Central memory CD8-positive, alpha-beta T cell (primary cell): ENCODE measurements around the gene KIF14.

Experiments used
- ATAC-seq: fragments of 150-1000 bp; cut with Tn5 transposase; replicated peaks from 2 replicates; pipeline ENCODE4 v1.10.0; 2022; ENCODE audit warnings: mild to moderate bottlenecking, moderate FRiP score, moderate number of reproducible peaks; ENCODE audit not compliant: poor library complexity, severe bottlenecking; ENCODE audit errors: extremely low read depth
- DNase-seq, 2 donors: peaks; one replicate each; pipeline ENCODE4 v3.0.0; 2021; ENCODE audit warnings: low spot score in 2 of 2
- H3K27ac Mint-ChIP-seq: one replicate; pipeline ENCODE4 v1.8.0; 2022; ENCODE audit warnings: low read depth, mild to moderate bottlenecking, moderate library complexity, mixed read lengths
- H3K27me3 Mint-ChIP-seq: one replicate; pipeline ENCODE4 v1.8.0; 2022; ENCODE audit warnings: mixed read lengths
- H3K36me3 Mint-ChIP-seq: one replicate; pipeline ENCODE4 v1.8.0; 2022; ENCODE audit warnings: mild to moderate bottlenecking, moderate library complexity, mixed read lengths; ENCODE audit not compliant: insufficient read depth
- H3K4me1 Mint-ChIP-seq: one replicate; pipeline ENCODE4 v1.8.0; 2022; ENCODE audit warnings: mixed read lengths
- H3K4me3 Mint-ChIP-seq: one replicate; pipeline ENCODE4 v1.8.0; 2022; ENCODE audit warnings: mild to moderate bottlenecking, moderate library complexity, mixed read lengths
- H3K9me3 Mint-ChIP-seq: one replicate; pipeline ENCODE4 v1.8.0; 2022; ENCODE audit warnings: mixed read lengths

Gene KIF14

GRCh38 chr1:200627575-200628222, 7.1 kb upstream of the KIF14 start:
- Mint-ChIP-seq H3K4me1 (peaks cover 17% of the 10 kb centered on the region), H3K27me3 (no peaks in the 10 kb centered on the region), H3K36me3 (no peaks in the 10 kb centered on the region), H3K27ac (no peak overlapping the region), H3K4me3 (peak overlapping the region; percentile 24), H3K9me3 (no peaks in the 10 kb centered on the region)
- no peak for ATAC-seq
- no peak for DNase-seq

- DNase-seq, result no peak
- H3K4me3 Mint-ChIP-seq, result no peak overlapping the region
- no peaks in the 10 kb centered on the region for H3K9me3 Mint-ChIP-seq
- no peak overlapping the region for H3K27ac Mint-ChIP-seq
- ATAC-seq, result no peak
- H3K36me3 Mint-ChIP-seq, result no peaks in the 10 kb centered on the region
- H3K4me1 Mint-ChIP-seq, result peaks cover 17% of the 10 kb centered on the region
- no peaks in the 10 kb centered on the region for H3K27me3 Mint-ChIP-seq
These were observed 6.4 kb upstream of the KIF14 start for GRCh38 chr1:200626853-200627534.

- Mint-ChIP-seq H3K4me3 (no peak overlapping the region), H3K27me3 (no peaks in the 10 kb centered on the region), H3K36me3 (peaks cover 2% of the 10 kb centered on the region), H3K4me1 (peaks cover 24% of the 10 kb centered on the region), H3K9me3 (no peaks in the 10 kb centered on the region), H3K27ac (no peak overlapping the region)
- ATAC-seq, result no peak
- no peak for DNase-seq
These were observed 4.9 kb upstream of the KIF14 start for GRCh38 chr1:200625381-200625824.

GRCh38 chr1:200624679-200625335, 4.3 kb upstream of the KIF14 start:
- Mint-ChIP-seq H3K4me1 (peaks cover 25% of the 10 kb centered on the region), H3K36me3 (peaks cover 2% of the 10 kb centered on the region), H3K4me3 (no peak overlapping the region), H3K27ac (no peak overlapping the region), H3K9me3 (no peaks in the 10 kb centered on the region), H3K27me3 (no peaks in the 10 kb centered on the region)
- ATAC-seq (no peak), DNase-seq (no peak)

- H3K4me1 Mint-ChIP-seq, result peaks cover 8% of the 10 kb centered on the region
- H3K27ac Mint-ChIP-seq, result no peak overlapping the region
- H3K27me3 Mint-ChIP-seq, result no peaks in the 10 kb centered on the region
These were observed 668 bp downstream of the KIF14 start for GRCh38 chr1:200619894-200620272.

GRCh38 chr1:200610846-200611245, 9.7 kb downstream of the KIF14 start:
- Mint-ChIP-seq H3K27me3 (no peaks in the 10 kb centered on the region), H3K36me3 (no peaks in the 10 kb centered on the region), H3K4me3 (no peak overlapping the region), H3K4me1 (no peaks in the 10 kb centered on the region), H3K9me3 (no peaks in the 10 kb centered on the region), H3K27ac (no peak overlapping the region)
- ATAC-seq (no peak), DNase-seq (no peak)

More at GRCh38 chr1:200619894-200620272, 668 bp downstream of the KIF14 start:
- Mint-ChIP-seq H3K9me3 (no peaks in the 10 kb centered on the region), H3K4me3 (peak overlapping the region; percentile 96), H3K36me3 (peaks cover 2% of the 10 kb centered on the region)
- no peak for ATAC-seq
- DNase-seq, result no peak

- H3K27ac Mint-ChIP-seq, result no peak overlapping the region
These were observed 17.9 kb downstream of the KIF14 start for GRCh38 chr1:200602632-200603031.

DNA sequence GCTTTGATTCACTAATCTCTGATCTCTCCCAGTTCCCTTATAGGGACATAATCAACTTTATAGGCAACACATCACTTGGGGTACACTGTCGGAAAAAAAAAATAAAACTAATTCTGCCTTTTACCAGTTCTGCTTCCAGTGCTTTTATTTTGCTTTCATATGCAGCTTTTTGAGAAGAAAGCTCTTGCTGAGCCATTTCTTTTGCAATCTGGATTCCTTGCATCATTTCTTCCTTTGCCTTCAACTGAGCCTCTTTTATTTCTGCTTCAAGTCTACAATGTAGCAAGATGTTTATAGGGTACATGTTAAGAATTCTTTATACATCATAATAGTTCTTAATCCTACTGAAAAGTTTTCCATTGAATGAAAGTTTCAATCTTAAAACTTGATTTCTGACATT, 30.6 kb downstream of the KIF14 start:
- no peaks in the 10 kb centered on the region for H3K4me1 Mint-ChIP-seq
- peaks cover 2% of the 10 kb centered on the region for H3K36me3 Mint-ChIP-seq
- no peak overlapping the region for H3K27ac Mint-ChIP-seq
- no peaks in the 10 kb centered on the region for H3K9me3 Mint-ChIP-seq
- H3K4me3 Mint-ChIP-seq, result no peak overlapping the region
- no peaks in the 10 kb centered on the region for H3K27me3 Mint-ChIP-seq
- DNase-seq (no peak), ATAC-seq (no peak)

More at GRCh38 chr1:200602632-200603031, 17.9 kb downstream of the KIF14 start:
- Mint-ChIP-seq H3K36me3 (peaks cover 1% of the 10 kb centered on the region), H3K9me3 (no peaks in the 10 kb centered on the region), H3K4me1 (no peaks in the 10 kb centered on the region), H3K27me3 (no peaks in the 10 kb centered on the region), H3K4me3 (no peak overlapping the region)
- no peak for ATAC-seq
- no peak for DNase-seq

DNA sequence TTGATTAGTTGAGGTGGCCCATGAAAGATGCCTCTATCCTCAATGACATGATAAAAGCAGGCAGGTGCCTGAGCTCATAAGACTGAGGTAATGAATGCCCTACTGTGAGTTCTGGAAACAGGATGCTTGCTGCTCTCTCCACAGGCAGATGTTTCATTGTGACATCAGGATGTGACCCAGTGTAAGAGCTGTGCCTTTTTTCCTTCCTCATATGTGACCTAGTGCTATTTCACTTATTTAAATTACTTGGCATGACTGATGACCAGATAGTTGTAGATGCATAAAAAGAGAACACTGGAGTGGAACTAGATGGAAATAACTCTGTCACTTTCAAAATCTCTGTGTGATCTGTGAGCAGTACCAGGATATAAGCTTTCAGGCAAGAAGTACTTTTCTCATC, 31.9 kb downstream of the KIF14 start:
- Mint-ChIP-seq H3K27me3 (no peaks in the 10 kb centered on the region), H3K4me1 (no peaks in the 10 kb centered on the region), H3K36me3 (peaks cover 2% of the 10 kb centered on the region), H3K4me3 (no peak overlapping the region), H3K27ac (no peak overlapping the region), H3K9me3 (no peaks in the 10 kb centered on the region)
- ATAC-seq (no peak), DNase-seq (no peak)

GRCh38 chr1:200564319-200564718, 56.2 kb downstream of the KIF14 start:
- no peaks in the 10 kb centered on the region for H3K27me3 Mint-ChIP-seq
- no peak overlapping the region for H3K27ac Mint-ChIP-seq
- no peaks in the 10 kb centered on the region for H3K9me3 Mint-ChIP-seq
- H3K4me3 Mint-ChIP-seq, result no peak overlapping the region
- no peak for DNase-seq
- peaks cover 2% of the 10 kb centered on the region for H3K36me3 Mint-ChIP-seq
- ATAC-seq, result no peak
- H3K4me1 Mint-ChIP-seq, result peaks cover 11% of the 10 kb centered on the region

GRCh38 chr1:200561856-200562214, 58.7 kb downstream of the KIF14 start:
- Mint-ChIP-seq H3K36me3 (no peaks in the 10 kb centered on the region), H3K4me1 (peaks cover 11% of the 10 kb centered on the region), H3K27ac (peak overlapping the region; percentile 64), H3K4me3 (no peak overlapping the region), H3K9me3 (no peaks in the 10 kb centered on the region), H3K27me3 (no peaks in the 10 kb centered on the region)
- ATAC-seq (no peak), DNase-seq (no peak)

DNA sequence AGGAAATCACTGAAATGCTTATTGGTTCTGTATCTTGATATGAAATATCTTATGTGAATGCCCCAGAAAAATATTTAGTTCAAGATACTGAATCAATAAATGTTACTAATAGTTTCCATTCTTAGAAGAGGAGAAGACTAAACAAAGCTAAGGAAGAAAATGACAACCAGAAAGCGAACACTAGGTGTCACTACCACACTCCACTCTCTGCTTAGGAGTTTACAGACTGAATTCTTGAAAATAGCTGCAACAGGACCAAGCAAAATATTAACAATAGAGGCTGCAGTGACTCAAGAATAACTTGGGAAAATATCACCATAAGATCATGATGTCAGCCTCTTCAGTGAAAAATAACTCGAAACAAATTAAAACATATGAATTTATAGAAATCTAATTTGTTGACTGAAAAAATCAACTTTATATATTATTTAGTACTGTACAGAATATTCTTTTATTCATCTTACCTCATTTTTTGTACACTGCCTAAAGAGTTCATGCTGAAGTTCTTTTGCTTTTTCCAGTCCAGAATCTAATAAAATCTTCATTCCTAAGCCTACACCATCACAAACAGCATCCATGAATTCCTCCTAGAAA, 61.6 kb downstream of the KIF14 start:
- DNase-seq, result no peak
- no peaks in the 10 kb centered on the region for H3K27me3 Mint-ChIP-seq
- no peak for ATAC-seq
- H3K9me3 Mint-ChIP-seq, result no peaks in the 10 kb centered on the region
- H3K27ac Mint-ChIP-seq, result no peak overlapping the region
- no peak overlapping the region for H3K4me3 Mint-ChIP-seq
- no peaks in the 10 kb centered on the region for H3K36me3 Mint-ChIP-seq
- H3K4me1 Mint-ChIP-seq, result peaks cover 11% of the 10 kb centered on the region

DNA sequence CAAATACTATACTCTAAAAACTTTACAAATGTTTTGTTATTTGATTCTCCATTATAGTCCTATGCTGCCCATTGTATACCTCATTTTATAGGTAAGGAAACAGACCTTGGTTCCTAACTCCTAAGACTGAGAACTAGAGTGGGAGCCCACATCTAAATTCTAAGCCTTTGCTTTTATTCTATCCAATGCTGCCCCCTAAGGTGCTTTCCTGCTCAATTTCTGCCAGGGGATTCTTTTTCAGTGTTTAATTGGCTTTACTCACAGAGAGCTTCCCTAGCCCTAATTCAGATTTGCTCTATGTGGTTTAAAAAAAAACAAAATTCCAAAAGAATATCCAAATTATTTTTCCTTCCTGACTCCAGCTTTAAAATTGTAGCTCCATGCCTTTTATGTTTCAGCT, 64.5 kb downstream of the KIF14 start:
- Mint-ChIP-seq H3K9me3 (no peaks in the 10 kb centered on the region), H3K4me3 (no peak overlapping the region), H3K36me3 (peaks cover 1% of the 10 kb centered on the region), H3K27me3 (no peaks in the 10 kb centered on the region), H3K4me1 (no peaks in the 10 kb centered on the region), H3K27ac (no peak overlapping the region)
- DNase-seq (no peak), ATAC-seq (no peak)
